ENCODE results near the gene AGAP2. TPM values are rescaled to one million over a fixed set of nuclear protein-coding genes. Genes with fewer than 3 reads are reported as not detected.
A peak's percentile ranks its signal among the peaks of the same experiment; 100 is the strongest.

AGAP2 gene
- total RNA-seq, 5 donors from 2014 or later (not counting 1 experiment from before 2014, with no cell fraction given), result 43.2 to 74.6 (median 66.4) TPM

- no peak within 1 kb of the TSS for H3K27ac ChIP-seq (ENCODE audit: low read length)
- Mint-ChIP-seq H3K4me1 (peaks cover 28 to 39% (median 32%) of the 10 kb centered on the region in 3 donors), H3K4me3 (peak within 1 kb of the TSS; percentile 79 to 86 (median 84)), H3K27ac (no peak within 1 kb of the TSS), H3K9me3 (no peaks in the 10 kb centered on the region), H3K36me3 (peaks cover 7% of the 10 kb centered on the region), H3K27me3 (peaks cover 16 to 36% of the 10 kb centered on the region in 2 donors)
- POLR2A ChIA-PET, result interaction anchor here in 1 of 2 donors (1.3 kb wide), 1 partner anchor 10 kb away, joined by 4 read pairs; no protein-coding TSS in a partner anchor
- peak within 1 kb of the TSS; percentile 65 to 68 for H3K4me3 ChIP-seq (ENCODE audit: control insufficient read depth in 1 of 2, extremely low read depth in 1 of 2, low read length in 1 of 2)
- 3% methylated on average over 27 of the region's 38 CpGs for WGBS (ENCODE audit: insufficient coverage)
- peaks cover 19 to 35% of the 10 kb centered on the region in 2 experiments for H3K27me3 ChIP-seq (replicated peaks in 1 of 2; ENCODE audit: control insufficient read depth in 2 of 2, extremely low read depth in 1 of 2, insufficient read depth in 2 of 2, low read length in 1 of 2)
- H3K36me3 ChIP-seq (ENCODE audit: control insufficient read depth in 2 of 2, extremely low read depth in 1 of 2, insufficient read depth in 1 of 2, low read length in 1 of 2), result peaks cover 3 to 6% of the 10 kb centered on the region in 2 donors
- ATAC-seq (replicated peaks in 1 of 4), result peak in 1 of 4 experiments; percentile 12
- peaks cover 17 to 37% of the 10 kb centered on the region in 2 experiments for H3K4me1 ChIP-seq (ENCODE audit: control insufficient read depth in 1 of 2, extremely low read depth in 1 of 2, insufficient read depth in 2 of 2, low read length in 2 of 2)
- DNase-seq, result peak in 2 of 35 experiments; percentile 14 to 25
- no peaks in the 10 kb centered on the region for H3K9me3 ChIP-seq
- CTCF ChIA-PET, result interaction anchor here (0.6 to 2.3 kb wide), 4 partner anchors 10 to 132 kb away, joined by 3 to 7 read pairs (median 3); partner anchors contain the start of gene TSFM (in 1 of the 2)
Observed at GRCh38 chr12:57766464-57767304, 28.1 kb upstream of the AGAP2 start, which contains the start of gene CYP27B1. CYP27B1 (minus strand) TSS chr12:57767078; CDS start chr12:57767041, 37 bp downstream.

GRCh38 chr12:57765698-57766463 lies 27.3 kb upstream of the AGAP2 start:
- peaks cover 19 to 35% of the 10 kb centered on the region in 2 experiments for H3K27me3 ChIP-seq (replicated peaks in 1 of 2; ENCODE audit: control insufficient read depth in 2 of 2, extremely low read depth in 1 of 2, insufficient read depth in 2 of 2, low read length in 1 of 2)
- Mint-ChIP-seq H3K36me3 (peaks cover 7% of the 10 kb centered on the region), H3K27me3 (peaks cover 16 to 36% of the 10 kb centered on the region in 2 donors), H3K4me3 (peak overlapping the region; percentile 79 to 86 (median 84)), H3K27ac (no peak overlapping the region), H3K9me3 (no peaks in the 10 kb centered on the region), H3K4me1 (peaks cover 23 to 36% (median 25%) of the 10 kb centered on the region in 3 donors)
- POLR2A ChIA-PET, result no interaction called here
- 3% methylated on average over 25 of the region's 40 CpGs for WGBS (ENCODE audit: insufficient coverage)
- peaks cover 9 to 30% of the 10 kb centered on the region in 2 experiments for H3K4me1 ChIP-seq (ENCODE audit: control insufficient read depth in 1 of 2, extremely low read depth in 1 of 2, insufficient read depth in 2 of 2, low read length in 2 of 2)
- CTCF ChIA-PET, result interaction anchor here (0.9 to 2.3 kb wide), 2 partner anchors 9 to 17 kb away, joined by 3 to 7 read pairs; partner anchors contain the start of gene TSFM (in 1 of the 2)
- no peak overlapping the region for H3K27ac ChIP-seq (ENCODE audit: low read length)
- H3K36me3 ChIP-seq (ENCODE audit: control insufficient read depth in 2 of 2, extremely low read depth in 1 of 2, insufficient read depth in 1 of 2, low read length in 1 of 2), result peaks cover 5 to 6% of the 10 kb centered on the region in 2 donors
- H3K9me3 ChIP-seq, result no peaks in the 10 kb centered on the region
- peak overlapping the region; percentile 65 to 68 for H3K4me3 ChIP-seq (ENCODE audit: control insufficient read depth in 1 of 2, extremely low read depth in 1 of 2, low read length in 1 of 2)
- DNase-seq (no peak), ATAC-seq (replicated peaks in 1 of 4) (peak; percentile 8 to 28 (median 14))

- H3K4me3 Mint-ChIP-seq, result peak overlapping the region; percentile 79 to 86 (median 84)
- peak; percentile 80 to 83 (median 82) for ATAC-seq (replicated peaks in 1 of 4)
- peak overlapping the region in 1 of 2 donors; percentile 15 for H3K27ac Mint-ChIP-seq
- H3K4me1 Mint-ChIP-seq, result peaks cover 23 to 35% (median 25%) of the 10 kb centered on the region in 3 donors
- H3K9me3 Mint-ChIP-seq, result no peaks in the 10 kb centered on the region
- Histone ChIP-seq H3K36me3 (ENCODE audit: control insufficient read depth in 2 of 2, extremely low read depth in 1 of 2, insufficient read depth in 1 of 2, low read length in 1 of 2) (peaks cover 3 to 6% of the 10 kb centered on the region in 2 donors), H3K27me3 (replicated peaks in 1 of 2; ENCODE audit: control insufficient read depth in 2 of 2, extremely low read depth in 1 of 2, insufficient read depth in 2 of 2, low read length in 1 of 2) (peaks cover 19 to 35% of the 10 kb centered on the region in 2 experiments), H3K4me3 (ENCODE audit: control insufficient read depth in 1 of 2, extremely low read depth in 1 of 2, low read length in 1 of 2) (peak overlapping the region; percentile 65 to 68), H3K9me3 (no peaks in the 10 kb centered on the region), H3K4me1 (ENCODE audit: control insufficient read depth in 1 of 2, extremely low read depth in 1 of 2, insufficient read depth in 2 of 2, low read length in 2 of 2) (peaks cover 9 to 29% of the 10 kb centered on the region in 2 experiments), H3K27ac (ENCODE audit: low read length) (no peak overlapping the region)
- DNase-seq, result peak in 16 of 35 experiments; percentile 33 to 69 (median 47)
- H3K36me3 Mint-ChIP-seq, result peaks cover 7% of the 10 kb centered on the region
- ChIA-PET POLR2A (no interaction called here), CTCF (interaction anchor here (0.5 to 1.2 kb wide), 4 partner anchors 10 to 167 kb away, joined by 5 to 9 read pairs (median 8); partner anchors contain the start of gene MARCHF9 (in 1 of the 2))
- H3K27me3 Mint-ChIP-seq, result peaks cover 16 to 36% of the 10 kb centered on the region in 2 donors
- WGBS (ENCODE audit: insufficient coverage), result 3% methylated on average over 50 of the region's 60 CpGs
Observed at GRCh38 chr12:57765003-57765697, 26.6 kb upstream of the AGAP2 start.

GRCh38 chr12:57764662-57765002 lies 26.1 kb upstream of the AGAP2 start:
- H3K4me3 Mint-ChIP-seq, result peak overlapping the region; percentile 79 to 86 (median 84)
- POLR2A ChIA-PET, result no interaction called here

GRCh38 chr12:57763881-57764661 lies 25.5 kb upstream of the AGAP2 start:
- H3K36me3 Mint-ChIP-seq, result peaks cover 11% of the 10 kb centered on the region
- POLR2A ChIA-PET, result no interaction called here
- Histone ChIP-seq H3K27ac (ENCODE audit: low read length) (no peak overlapping the region), H3K36me3 (ENCODE audit: control insufficient read depth in 2 of 2, extremely low read depth in 1 of 2, insufficient read depth in 1 of 2, low read length in 1 of 2) (peaks cover 1 to 5% of the 10 kb centered on the region in 2 donors), H3K4me1 (ENCODE audit: control insufficient read depth in 1 of 2, extremely low read depth in 1 of 2, insufficient read depth in 2 of 2, low read length in 2 of 2) (peaks cover 9 to 33% of the 10 kb centered on the region in 2 experiments), H3K27me3 (replicated peaks in 1 of 2; ENCODE audit: control insufficient read depth in 2 of 2, extremely low read depth in 1 of 2, insufficient read depth in 2 of 2, low read length in 1 of 2) (peaks cover 19 to 35% of the 10 kb centered on the region in 2 experiments), H3K9me3 (no peaks in the 10 kb centered on the region), H3K4me3 (ENCODE audit: control insufficient read depth in 1 of 2, extremely low read depth in 1 of 2, low read length in 1 of 2) (peak overlapping the region in 1 of 2 donors; percentile 65)
- 89% methylated on average over 5 of the region's 6 CpGs for WGBS (ENCODE audit: insufficient coverage)
- ATAC-seq (replicated peaks in 1 of 4) (no peak), DNase-seq (no peak)
- CTCF ChIA-PET, result interaction anchor here (0.5 to 1.6 kb wide), 4 partner anchors 8 to 47 kb away, joined by 3 to 9 read pairs (median 6); partner anchors contain the start of gene MARCHF9 (in 1 of the 2)
- peak overlapping the region in 1 of 2 donors; percentile 19 for H3K27ac Mint-ChIP-seq
- peaks cover 16 to 36% of the 10 kb centered on the region in 2 donors for H3K27me3 Mint-ChIP-seq
- H3K4me1 Mint-ChIP-seq, result peaks cover 33 to 45% (median 36%) of the 10 kb centered on the region in 3 donors
- H3K9me3 Mint-ChIP-seq, result no peaks in the 10 kb centered on the region
- H3K4me3 Mint-ChIP-seq, result peak overlapping the region; percentile 79 to 86 (median 84)

More at GRCh38 chr12:57764662-57765002, 26.1 kb upstream of the AGAP2 start:
- peaks cover 8% of the 10 kb centered on the region for H3K36me3 Mint-ChIP-seq
- H3K27me3 ChIP-seq (replicated peaks in 1 of 2; ENCODE audit: control insufficient read depth in 2 of 2, extremely low read depth in 1 of 2, insufficient read depth in 2 of 2, low read length in 1 of 2), result peaks cover 19 to 35% of the 10 kb centered on the region in 2 experiments
- H3K4me1 Mint-ChIP-seq, result peaks cover 28 to 40% (median 30%) of the 10 kb centered on the region in 3 donors
- peak overlapping the region; percentile 65 to 68 for H3K4me3 ChIP-seq (ENCODE audit: control insufficient read depth in 1 of 2, extremely low read depth in 1 of 2, low read length in 1 of 2)
- H3K27ac Mint-ChIP-seq, result no peak overlapping the region
- H3K27ac ChIP-seq (ENCODE audit: low read length), result no peak overlapping the region
- peaks cover 3 to 6% of the 10 kb centered on the region in 2 donors for H3K36me3 ChIP-seq (ENCODE audit: control insufficient read depth in 2 of 2, extremely low read depth in 1 of 2, insufficient read depth in 1 of 2, low read length in 1 of 2)
- H3K4me1 ChIP-seq (ENCODE audit: control insufficient read depth in 1 of 2, extremely low read depth in 1 of 2, insufficient read depth in 2 of 2, low read length in 2 of 2), result peaks cover 9 to 29% of the 10 kb centered on the region in 2 experiments
- peaks cover 16 to 36% of the 10 kb centered on the region in 2 donors for H3K27me3 Mint-ChIP-seq
- DNase-seq (no peak), ATAC-seq (replicated peaks in 1 of 4) (peak; percentile 4 to 25 (median 14))
- H3K9me3 Mint-ChIP-seq, result no peaks in the 10 kb centered on the region
- WGBS (ENCODE audit: insufficient coverage), result 22% methylated on average over 15 of the region's 17 CpGs
- CTCF ChIA-PET, result interaction anchor here (0.5 to 1.2 kb wide), 4 partner anchors 9 to 167 kb away, joined by 5 to 9 read pairs (median 8); partner anchors contain the start of gene MARCHF9 (in 1 of the 2)
- no peaks in the 10 kb centered on the region for H3K9me3 ChIP-seq

All from T-cell (primary cell).